Lung (tissue), 12 donors: Measurements from ENCODE around the gene GMEB2. TPM values are rescaled to one million over a fixed set of nuclear protein-coding genes. Genes with fewer than 3 reads are reported as not detected.
"Not testable (repeated sequence)": the region's sequence is repeated elsewhere in the genome, so short reads cannot be mapped to it uniquely, and the experiment has no call there.

Experiments used
- ATAC-seq: fragments of 200-7000 bp; cut with Tn5 transposase; one replicate; pipeline ENCODE4 v1.9.1; 2020; ENCODE audit warnings: moderate number of reproducible peaks; ENCODE audit not compliant: insufficient read depth, low FRiP score
- DNase-seq, 3 donors: peaks; one replicate each; pipeline ENCODE4 v3.0.0-alpha.2; 2013 to 2017
- H3K27ac ChIP-seq, 2 donors: one replicate each; pipeline ENCODE4 v1.5.1; 2013; ENCODE audit warnings: mild to moderate bottlenecking in 2 of 2, moderate library complexity in 2 of 2, control low read depth in 1 of 2, inconsistent platforms in 1 of 2, low read depth in 1 of 2, low read length in 1 of 2
- H3K27me3 ChIP-seq, 3 donors: one replicate each; pipeline ENCODE4 v1.5.1; 2013; ENCODE audit warnings: low read length in 2 of 3; ENCODE audit not compliant: control insufficient read depth in 3 of 3, insufficient read depth in 3 of 3
- H3K36me3 ChIP-seq, 4 donors: one replicate each; pipeline ENCODE4 v1.5.1; 2013; ENCODE audit warnings: low read length in 4 of 4, mild to moderate bottlenecking in 1 of 4, moderate library complexity in 1 of 4; ENCODE audit not compliant: control insufficient read depth in 4 of 4, insufficient read depth in 4 of 4
- H3K4me1 ChIP-seq, 5 donors: one replicate each; pipeline ENCODE4 v1.5.1; 2013; ENCODE audit warnings: low read length in 5 of 5, mild to moderate bottlenecking in 2 of 5, moderate library complexity in 1 of 5; ENCODE audit not compliant: control insufficient read depth in 5 of 5, insufficient read depth in 5 of 5
- H3K4me3 ChIP-seq: one replicate; pipeline ENCODE4 v1.5.1; 2013; ENCODE audit warnings: mild to moderate bottlenecking, control low read depth, moderate library complexity
- H3K9ac ChIP-seq, 2 donors: one replicate each; pipeline ENCODE4 v1.5.1; 2013; ENCODE audit warnings: low read length in 2 of 2, control low read depth in 1 of 2; ENCODE audit not compliant: insufficient read depth in 1 of 2
- H3K9me3 ChIP-seq, 4 donors: one replicate each; pipeline ENCODE4 v1.5.1; 2013; ENCODE audit warnings: low read length in 3 of 4, mild to moderate bottlenecking in 1 of 4, moderate library complexity in 1 of 4; ENCODE audit not compliant: control insufficient read depth in 4 of 4, insufficient read depth in 3 of 4
- CTCF ChIP-seq: IDR thresholded peaks from 2 replicates; pipeline ENCODE4 v1.5.1; 2012; ENCODE audit warnings: mild to moderate bottlenecking; ENCODE audit errors: control extremely low read depth, extremely low read depth
- whole genome bisulfite sequencing, 2 donors: extraction: QIAGEN DNeasy Blood & Tissue Kit; methylation state at CpG; one replicate each; pipeline ENCODE4 v1.1.7; 2013; 5-methylcytosine and 5-hydroxymethylcytosine counted together
- polyA plus RNA-seq, 2 donors: library from polyadenylated mRNA; stranded (reverse); fragments of 200-250 nt; gene quantifications; one replicate each; pipeline ENCODE4 v1.2.1, GENCODE V29; 2013
- total RNA-seq, 2 donors: library from RNA; depleted of rRNA in 1 of 2; stranded (reverse); fragments of >200 nt in 1 of 2; gene quantifications; one replicate each; pipeline ENCODE4 v1.2.1, GENCODE V29; 2014 to 2021
- donor health status: control.
- donor health status: control.
- donor health status: Bipolar disorder and iron deficiency.
- donor health status: healthy.
- donor health status: DM: yes; HTN: yes; CAD: no.

GMEB2 gene
- total and polyA plus RNA-seq, 4 donors: 7.6 to 12.9 (median 10.3) TPM

DNA sequence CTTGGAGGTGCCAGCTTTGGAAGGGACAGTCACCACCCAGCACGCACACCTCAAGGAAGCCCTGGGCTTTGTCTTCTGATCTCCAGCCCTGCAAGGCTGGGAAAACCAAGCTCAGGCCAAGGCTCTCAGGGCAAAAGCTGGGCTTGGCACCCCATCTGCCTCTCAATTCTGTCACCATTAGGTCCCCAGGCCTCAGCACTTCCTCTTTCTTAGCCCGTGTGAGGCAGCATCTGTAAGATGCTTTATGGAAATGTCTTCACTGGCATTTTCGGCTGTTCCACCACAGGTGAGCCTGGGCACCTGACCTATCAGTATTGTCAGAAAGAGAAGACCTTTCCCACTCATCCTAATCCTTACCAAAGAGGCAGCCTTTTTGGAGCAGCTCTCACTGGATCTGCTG, 24.6 kb downstream of the GMEB2 start:
- peaks cover 17 to 34% (median 21%) of the 10 kb centered on the region in 4 donors for H3K36me3 ChIP-seq
- ATAC-seq (no peak), DNase-seq (no peak)
- 74 to 83% methylated on average over 3 of the region's 3 CpGs for WGBS, 2 donors
- H3K4me3 ChIP-seq: no peak overlapping the region
- no peak overlapping the region for H3K9ac ChIP-seq
- H3K27me3 ChIP-seq: no peaks in the 10 kb centered on the region
- no peak for TF ChIP-seq CTCF
- H3K27ac ChIP-seq: no peak overlapping the region
- no peaks in the 10 kb centered on the region for H3K9me3 ChIP-seq
- H3K4me1 ChIP-seq: no peaks in the 10 kb centered on the region

GRCh38 chr20:63601679-63602078, 25.2 kb downstream of the GMEB2 start:
- WGBS, 2 donors: 39 to 63% methylated on average over 8 of the region's 8 CpGs
- not testable (repeated sequence) for DNase-seq

GRCh38 chr20:63599396-63600050, 27.4 kb downstream of the GMEB2 start:
- no peak for DNase-seq
- no peak overlapping the region for H3K27ac ChIP-seq

More at GRCh38 chr20:63601679-63602078, 25.2 kb downstream of the GMEB2 start:
- not testable (repeated sequence) for ATAC-seq, H3K9me3 ChIP-seq, H3K9ac ChIP-seq, H3K4me1 ChIP-seq, H3K4me3 ChIP-seq, H3K27ac ChIP-seq, H3K27me3 ChIP-seq
- H3K36me3 ChIP-seq: peaks cover 17 to 35% (median 22%) of the 10 kb centered on the region in 4 donors

More at GRCh38 chr20:63599396-63600050, 27.4 kb downstream of the GMEB2 start:
- Histone ChIP-seq H3K9me3 (no peaks in the 10 kb centered on the region), H3K9ac (no peak overlapping the region), H3K36me3 (peaks cover 17 to 48% (median 24%) of the 10 kb centered on the region in 4 donors), H3K27me3 (no peaks in the 10 kb centered on the region), H3K4me3 (no peak overlapping the region), H3K4me1 (no peaks in the 10 kb centered on the region)
- TF ChIP-seq CTCF: no peak
- 93 to 96% methylated on average over 27 of the region's 27 CpGs for WGBS, 2 donors
- ATAC-seq: no peak
